ENCODE data around the gene VAV3.
A peak's percentile ranks its signal among the peaks of the same experiment; 100 is the strongest.

VAV3 gene

GRCh38 chr1:107835151-107835670, 129.8 kb downstream of the VAV3 start:
- DNase-seq (ENCODE audit: low spot score in 2 of 2), result no peak
- peaks cover 81% of the 10 kb centered on the region for H3K4me1 Mint-ChIP-seq
- peaks cover 2% of the 10 kb centered on the region for H3K36me3 Mint-ChIP-seq (ENCODE audit: insufficient read depth)
- H3K27ac Mint-ChIP-seq (ENCODE audit: low read depth), result no peak overlapping the region
- H3K4me3 Mint-ChIP-seq, result peak overlapping the region; percentile 8
- H3K27me3 Mint-ChIP-seq, result no peaks in the 10 kb centered on the region
- H3K9me3 Mint-ChIP-seq, result no peaks in the 10 kb centered on the region
- no peak for ATAC-seq (replicated peaks; ENCODE audit: extremely low read depth, poor library complexity, severe bottlenecking)

GRCh38 chr1:107833061-107833460, 131.9 kb downstream of the VAV3 start:
- ATAC-seq (replicated peaks; ENCODE audit: extremely low read depth, poor library complexity, severe bottlenecking), result no peak
- no peaks in the 10 kb centered on the region for H3K9me3 Mint-ChIP-seq
- H3K27ac Mint-ChIP-seq (ENCODE audit: low read depth), result peak overlapping the region; percentile 19
- peaks cover 83% of the 10 kb centered on the region for H3K4me1 Mint-ChIP-seq
- H3K4me3 Mint-ChIP-seq, result no peak overlapping the region
- peaks cover 7% of the 10 kb centered on the region for H3K36me3 Mint-ChIP-seq (ENCODE audit: insufficient read depth)
- no peak for DNase-seq (ENCODE audit: low spot score in 2 of 2)
- H3K27me3 Mint-ChIP-seq, result no peaks in the 10 kb centered on the region

DNA sequence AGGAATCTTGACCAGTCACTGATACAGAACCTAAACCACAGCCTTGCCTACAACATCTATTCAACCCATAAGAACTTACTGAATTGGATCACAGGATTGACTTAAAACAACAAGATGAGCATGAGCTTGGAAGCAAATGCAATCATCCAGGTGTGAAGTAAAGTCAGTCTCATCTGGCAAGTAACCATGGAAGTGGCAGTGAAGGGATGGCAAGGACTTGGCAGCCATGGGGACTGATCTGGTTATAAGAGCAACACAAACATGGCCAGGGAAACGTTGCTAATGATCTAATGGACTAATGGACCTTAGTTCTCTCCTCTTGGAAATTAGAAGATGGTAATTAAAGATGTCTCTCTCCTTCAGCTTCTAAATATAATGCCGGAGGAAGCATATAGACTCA, 133.1 kb downstream of the VAV3 start:
- peaks cover 7% of the 10 kb centered on the region for H3K36me3 Mint-ChIP-seq (ENCODE audit: insufficient read depth)
- H3K4me3 Mint-ChIP-seq, result no peak overlapping the region
- no peak overlapping the region for H3K27ac Mint-ChIP-seq (ENCODE audit: low read depth)
- ATAC-seq (replicated peaks; ENCODE audit: extremely low read depth, poor library complexity, severe bottlenecking) (no peak), DNase-seq (ENCODE audit: low spot score in 2 of 2) (no peak)
- peaks cover 78% of the 10 kb centered on the region for H3K4me1 Mint-ChIP-seq
- H3K27me3 Mint-ChIP-seq, result no peaks in the 10 kb centered on the region
- H3K9me3 Mint-ChIP-seq, result no peaks in the 10 kb centered on the region

DNA sequence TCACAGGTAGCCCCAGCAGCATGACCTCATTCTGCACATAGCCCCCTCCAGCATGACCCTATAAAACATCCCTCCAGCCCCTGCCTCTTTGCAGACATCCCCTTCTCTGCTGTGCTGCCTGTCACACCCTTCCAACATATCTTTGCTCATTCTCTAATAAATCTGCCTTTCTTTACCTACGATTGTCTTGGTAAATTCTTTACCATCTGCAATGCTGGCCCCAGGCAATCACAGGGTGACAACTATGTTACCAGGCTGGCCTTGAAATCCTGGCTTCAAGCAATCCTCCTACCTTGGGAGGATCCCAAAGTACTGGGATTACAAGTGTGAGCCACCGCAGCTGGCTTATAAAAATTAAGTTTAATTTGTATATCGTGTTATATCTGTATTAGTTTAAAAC, 134.5 kb downstream of the VAV3 start:
- ATAC-seq (replicated peaks; ENCODE audit: extremely low read depth, poor library complexity, severe bottlenecking), result no peak
- Mint-ChIP-seq H3K4me1 (peaks cover 73% of the 10 kb centered on the region), H3K4me3 (peak overlapping the region; percentile 42), H3K27me3 (no peaks in the 10 kb centered on the region), H3K36me3 (ENCODE audit: insufficient read depth) (peaks cover 7% of the 10 kb centered on the region), H3K27ac (ENCODE audit: low read depth) (peak overlapping the region; percentile 86), H3K9me3 (no peaks in the 10 kb centered on the region)
- DNase-seq (ENCODE audit: low spot score in 2 of 2), result no peak

DNA sequence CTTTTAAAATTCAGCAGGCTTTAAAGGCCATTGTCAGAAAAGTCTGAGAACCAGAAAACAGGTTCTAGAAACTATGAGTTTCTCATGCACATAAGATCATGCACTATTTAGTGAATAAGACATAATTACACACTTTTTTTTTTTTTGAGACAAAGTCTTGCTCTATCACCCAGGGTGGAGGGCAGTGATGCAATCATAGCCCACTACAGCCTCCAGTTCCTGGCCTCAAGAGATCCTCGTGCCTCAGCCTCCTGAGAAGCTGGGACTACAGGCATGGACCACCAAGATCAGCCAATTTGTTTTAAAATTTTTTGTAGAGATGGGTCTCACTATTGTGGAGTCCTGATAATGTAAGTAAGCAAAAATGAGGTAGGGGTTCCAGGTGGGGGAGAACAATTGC, 134.9 kb downstream of the VAV3 start:
- Mint-ChIP-seq H3K9me3 (no peaks in the 10 kb centered on the region), H3K27me3 (no peaks in the 10 kb centered on the region), H3K36me3 (ENCODE audit: insufficient read depth) (peaks cover 7% of the 10 kb centered on the region), H3K27ac (ENCODE audit: low read depth) (peak overlapping the region; percentile 86), H3K4me3 (peak overlapping the region; percentile 42), H3K4me1 (peaks cover 73% of the 10 kb centered on the region)
- ATAC-seq (replicated peaks; ENCODE audit: extremely low read depth, poor library complexity, severe bottlenecking) (no peak), DNase-seq (ENCODE audit: low spot score in 2 of 2) (no peak)

- H3K4me1 Mint-ChIP-seq, result peaks cover 64% of the 10 kb centered on the region
- peak overlapping the region; percentile 86 for H3K27ac Mint-ChIP-seq (ENCODE audit: low read depth)
- no peaks in the 10 kb centered on the region for H3K27me3 Mint-ChIP-seq
- ATAC-seq (replicated peaks; ENCODE audit: extremely low read depth, poor library complexity, severe bottlenecking) (peak; percentile 94), DNase-seq (ENCODE audit: low spot score in 2 of 2) (no peak)
- H3K9me3 Mint-ChIP-seq, result no peaks in the 10 kb centered on the region
- peak overlapping the region; percentile 42 for H3K4me3 Mint-ChIP-seq
- peaks cover 7% of the 10 kb centered on the region for H3K36me3 Mint-ChIP-seq (ENCODE audit: insufficient read depth)
Observed at GRCh38 chr1:107829036-107829770, 135.8 kb downstream of the VAV3 start.

DNA sequence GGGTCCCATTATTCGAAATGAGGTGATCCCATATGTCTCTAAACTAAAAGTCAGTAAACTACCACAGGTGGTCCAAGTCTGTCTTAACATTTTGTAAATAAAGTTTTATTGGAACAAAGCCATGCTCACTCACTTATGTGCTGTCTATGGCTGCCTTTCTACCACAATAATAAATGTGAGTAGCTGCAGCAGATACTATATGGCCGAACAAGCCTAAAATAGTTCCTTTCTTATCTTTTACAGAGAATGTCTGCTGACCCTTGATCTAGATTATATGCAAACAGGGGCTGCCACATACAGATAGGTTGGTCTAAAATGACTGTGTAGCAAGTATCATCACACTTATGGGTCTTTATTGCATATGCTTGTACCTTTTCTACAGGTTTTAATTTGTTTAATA, 140.0 kb downstream of the VAV3 start:
- Mint-ChIP-seq H3K4me3 (no peak overlapping the region), H3K36me3 (ENCODE audit: insufficient read depth) (peaks cover 5% of the 10 kb centered on the region), H3K4me1 (peaks cover 65% of the 10 kb centered on the region), H3K27me3 (no peaks in the 10 kb centered on the region), H3K27ac (ENCODE audit: low read depth) (peak overlapping the region; percentile 68), H3K9me3 (peaks cover 16% of the 10 kb centered on the region)
- DNase-seq (ENCODE audit: low spot score in 2 of 2) (no peak), ATAC-seq (replicated peaks; ENCODE audit: extremely low read depth, poor library complexity, severe bottlenecking) (no peak)

DNA sequence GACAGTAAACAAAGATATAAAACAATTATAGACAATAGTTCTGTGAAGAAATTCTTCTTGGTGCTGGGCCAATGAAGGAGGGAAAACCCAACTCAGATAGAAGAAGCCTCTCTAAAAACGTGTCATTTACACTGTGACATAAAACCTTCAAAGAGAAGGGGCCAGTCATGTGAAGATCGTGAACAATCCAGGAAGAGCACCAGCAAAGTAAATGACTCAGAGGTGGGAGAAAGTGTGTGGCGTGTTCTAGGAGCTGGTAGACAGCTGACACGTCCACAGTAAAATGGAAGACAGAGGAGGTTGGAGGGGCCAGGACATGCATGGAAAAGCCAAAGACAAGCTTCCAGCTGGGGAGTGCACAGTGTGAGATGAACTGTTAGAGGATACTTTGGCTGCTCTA, 143.6 kb downstream of the VAV3 start:
- Mint-ChIP-seq H3K27me3 (no peaks in the 10 kb centered on the region), H3K4me3 (peak overlapping the region; percentile 10)
- peak; percentile 67 for ATAC-seq (replicated peaks; ENCODE audit: extremely low read depth, poor library complexity, severe bottlenecking)

DNA sequence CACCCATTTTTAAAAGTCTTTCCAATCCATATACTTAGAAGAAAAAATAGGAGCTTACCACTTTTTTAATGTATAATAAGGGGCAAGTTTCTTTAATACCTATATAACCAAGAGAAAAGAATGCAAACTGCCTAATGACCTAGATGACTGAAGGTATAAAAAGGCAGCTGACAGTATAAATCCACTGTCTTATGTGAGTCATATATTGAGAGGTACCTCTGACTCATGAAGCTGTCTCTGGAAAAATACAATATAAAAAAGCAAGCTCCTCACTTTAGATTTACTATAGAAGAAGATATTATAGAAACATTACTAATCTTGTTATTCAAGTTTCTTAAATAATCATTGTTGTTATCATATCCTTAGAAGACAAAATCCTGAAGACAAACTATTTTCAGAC, 144.2 kb downstream of the VAV3 start:
- no peaks in the 10 kb centered on the region for H3K27me3 Mint-ChIP-seq
- H3K4me3 Mint-ChIP-seq, result no peak overlapping the region
- H3K4me1 Mint-ChIP-seq, result peaks cover 57% of the 10 kb centered on the region
- H3K36me3 Mint-ChIP-seq (ENCODE audit: insufficient read depth), result peaks cover 4% of the 10 kb centered on the region
- DNase-seq (ENCODE audit: low spot score in 2 of 2) (no peak), ATAC-seq (replicated peaks; ENCODE audit: extremely low read depth, poor library complexity, severe bottlenecking) (no peak)
- H3K27ac Mint-ChIP-seq (ENCODE audit: low read depth), result peak overlapping the region; percentile 64
- H3K9me3 Mint-ChIP-seq, result peaks cover 16% of the 10 kb centered on the region

More for the DNA sequence above, 143.6 kb downstream of the VAV3 start:
- peaks cover 4% of the 10 kb centered on the region for H3K36me3 Mint-ChIP-seq (ENCODE audit: insufficient read depth)
- H3K4me1 Mint-ChIP-seq, result peaks cover 58% of the 10 kb centered on the region
- peak overlapping the region; percentile 64 for H3K27ac Mint-ChIP-seq (ENCODE audit: low read depth)
- no peak for DNase-seq (ENCODE audit: low spot score in 2 of 2)
- peaks cover 16% of the 10 kb centered on the region for H3K9me3 Mint-ChIP-seq

GRCh38 chr1:107817935-107818334, 147.0 kb downstream of the VAV3 start:
- ATAC-seq (replicated peaks; ENCODE audit: extremely low read depth, poor library complexity, severe bottlenecking), result no peak
- H3K27ac Mint-ChIP-seq (ENCODE audit: low read depth), result no peak overlapping the region
- peaks cover 46% of the 10 kb centered on the region for H3K4me1 Mint-ChIP-seq

GRCh38 chr1:107817206-107817605, 147.8 kb downstream of the VAV3 start:
- H3K27ac Mint-ChIP-seq (ENCODE audit: low read depth), result peak overlapping the region; percentile 7
- H3K4me1 Mint-ChIP-seq, result peaks cover 42% of the 10 kb centered on the region
- no peaks in the 10 kb centered on the region for H3K9me3 Mint-ChIP-seq
- no peak for DNase-seq (ENCODE audit: low spot score in 2 of 2)
- no peaks in the 10 kb centered on the region for H3K27me3 Mint-ChIP-seq
- no peak for ATAC-seq (replicated peaks; ENCODE audit: extremely low read depth, poor library complexity, severe bottlenecking)
- H3K4me3 Mint-ChIP-seq, result no peak overlapping the region
- H3K36me3 Mint-ChIP-seq (ENCODE audit: insufficient read depth), result peaks cover 2% of the 10 kb centered on the region

More at GRCh38 chr1:107817935-107818334, 147.0 kb downstream of the VAV3 start:
- no peak for DNase-seq (ENCODE audit: low spot score in 2 of 2)
- Mint-ChIP-seq H3K9me3 (peaks cover 4% of the 10 kb centered on the region), H3K27me3 (no peaks in the 10 kb centered on the region), H3K36me3 (ENCODE audit: insufficient read depth) (peaks cover 2% of the 10 kb centered on the region), H3K4me3 (no peak overlapping the region)

GRCh38 chr1:107810291-107810951, 154.6 kb downstream of the VAV3 start:
- no peaks in the 10 kb centered on the region for H3K27me3 Mint-ChIP-seq
- peak overlapping the region; percentile 3 for H3K27ac Mint-ChIP-seq (ENCODE audit: low read depth)
- no peak overlapping the region for H3K4me3 Mint-ChIP-seq
- H3K36me3 Mint-ChIP-seq (ENCODE audit: insufficient read depth), result no peaks in the 10 kb centered on the region
- peaks cover 29% of the 10 kb centered on the region for H3K4me1 Mint-ChIP-seq
- H3K9me3 Mint-ChIP-seq, result no peaks in the 10 kb centered on the region
- no peak for DNase-seq (ENCODE audit: low spot score in 2 of 2)
- no peak for ATAC-seq (replicated peaks; ENCODE audit: extremely low read depth, poor library complexity, severe bottlenecking)

DNA sequence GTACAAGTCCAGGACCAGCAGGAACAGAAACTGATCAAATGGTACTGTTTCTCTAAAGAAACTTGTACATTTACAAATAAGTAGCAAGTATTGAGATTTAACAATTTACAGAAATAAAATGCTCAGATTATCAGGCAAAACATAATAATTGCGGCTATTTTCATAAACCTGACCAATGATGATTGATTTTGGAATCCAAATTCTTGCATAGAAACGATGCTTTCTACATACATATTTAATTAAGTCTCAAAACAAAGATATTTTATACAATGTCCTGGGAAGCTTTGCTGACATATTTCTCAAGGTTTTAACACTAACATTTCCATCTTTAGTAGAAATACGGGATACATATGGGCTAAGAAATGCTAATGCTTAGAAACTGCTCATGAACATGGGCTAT, 157.1 kb downstream of the VAV3 start:
- H3K4me1 Mint-ChIP-seq, result peaks cover 48% of the 10 kb centered on the region
- no peak for ATAC-seq (replicated peaks; ENCODE audit: extremely low read depth, poor library complexity, severe bottlenecking)
- peaks cover 2% of the 10 kb centered on the region for H3K36me3 Mint-ChIP-seq (ENCODE audit: insufficient read depth)
- DNase-seq (ENCODE audit: low spot score in 2 of 2), result no peak
- H3K4me3 Mint-ChIP-seq, result no peak overlapping the region
- H3K27me3 Mint-ChIP-seq, result no peaks in the 10 kb centered on the region
- no peak overlapping the region for H3K27ac Mint-ChIP-seq (ENCODE audit: low read depth)
- no peaks in the 10 kb centered on the region for H3K9me3 Mint-ChIP-seq

All from central memory CD8-positive, alpha-beta T cell (primary cell).